ENCODE results near the gene SNRNP25. TPM values are rescaled to one million over a fixed set of nuclear protein-coding genes. Genes with fewer than 3 reads are reported as not detected.

Gene SNRNP25
- total and polyA plus RNA-seq, 2 of the 8 experiments (the other 6 are each of a cell fraction or from before 2014, with no cell fraction given) = 53.0 to 58.4 TPM

DNA sequence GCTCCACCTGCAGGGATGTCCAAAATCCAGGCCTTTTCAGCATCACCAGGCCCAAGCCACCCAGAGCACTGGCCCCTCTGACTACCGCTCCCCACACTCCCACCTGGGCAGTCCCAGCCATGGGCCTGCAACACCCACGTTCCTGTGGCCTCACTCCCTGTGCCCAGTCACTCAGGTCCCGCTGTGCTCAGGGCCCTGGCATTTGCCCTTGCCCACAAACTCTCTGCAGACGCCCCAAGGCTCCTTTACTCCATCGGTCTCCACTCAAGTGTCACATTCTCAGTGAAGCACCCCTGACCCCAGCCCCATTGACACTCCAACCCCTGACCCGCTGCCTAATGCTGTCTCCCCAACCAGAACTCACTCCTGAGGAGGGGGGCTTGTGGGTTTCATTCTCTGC, 48.0 kb downstream of the SNRNP25 start:
- H3K9me3 ChIP-seq (ENCODE audit: insufficient read depth in 2 of 2, low read depth in 1 of 2, low read length in 1 of 2) = no peaks in the 10 kb centered on the region
- no peak overlapping the region for H2BK15ac ChIP-seq (ENCODE audit: low read length)
- H3K4ac ChIP-seq (replicated peaks; ENCODE audit: insufficient read length, low read depth, low read length) = no peak overlapping the region
- DNase-seq (ENCODE audit: low read depth in 1 of 2, low spot score in 2 of 2) (no peak), FAIRE-seq (no peak)
- H3K23ac ChIP-seq (ENCODE audit: insufficient read length) = no peak overlapping the region
- H3K14ac ChIP-seq (ENCODE audit: insufficient read length) = no peak overlapping the region
- no peaks in the 10 kb centered on the region; a peak in 1 of 7 replicates for H3K27me3 ChIP-seq (replicated peaks in 1 of 4; ENCODE audit: control insufficient read depth in 3 of 4, extremely low read depth in 1 of 4, insufficient read depth in 3 of 4, low read length in 3 of 4)
- ChIA-PET POLR2A (ENCODE audit: partially characterized antibody) (interaction anchor here (1.2 kb wide), 2 partner anchors 11 to 25 kb away, joined by 3 to 4 read pairs; no protein-coding TSS in a partner anchor), CTCF (ENCODE audit: partially characterized antibody) (interaction anchor here (1.0 to 1.2 kb wide), 2 partner anchors 11 to 66 kb away, joined by 3 read pairs; no protein-coding TSS in a partner anchor)
- H2BK120ac ChIP-seq (replicated peaks; ENCODE audit: low read depth, low read length) = no peak overlapping the region
- H3K9ac ChIP-seq (replicated peaks in 1 of 4; ENCODE audit: extremely low read depth in 1 of 4, low read depth in 3 of 4, low read length in 3 of 4) = no peak overlapping the region
- H3K23me2 ChIP-seq (ENCODE audit: low read depth, low read length) = no peaks in the 10 kb centered on the region
- WGBS, 2 experiments (ENCODE audit: extremely low coverage in 1 of 2, insufficient coverage in 1 of 2, insufficient read length in 1 of 2, insufficient replicate concordance in 2 of 2, low coverage in 1 of 2, low lambda C conversion rate in 2 of 2, missing lambda C conversion rate in 1 of 2) = 92% methylated on average over 6 of the region's 6 CpGs; no CpG with 5 or more reads in 1 of the 2 experiments
- no peak overlapping the region for H2BK5ac ChIP-seq (ENCODE audit: low read depth, low read length)
- no peaks in the 10 kb centered on the region for H3K4me1 ChIP-seq (replicated peaks in 1 of 4; ENCODE audit: control insufficient read depth in 3 of 4, insufficient read depth in 4 of 4, low read length in 3 of 4)
- peaks cover 3 to 10% of the 10 kb centered on the region in 2 experiments for H4K20me1 ChIP-seq (replicated peaks in 1 of 2; ENCODE audit: control insufficient read depth in 1 of 2, insufficient read depth in 2 of 2, low read length in 2 of 2)
- TF ChIP-seq EGR1 (IDR thresholded peaks at IDR 0.05; ENCODE audit: borderline replicate concordance, low read depth, low read length) (no peak), BCL11A (IDR thresholded peaks at IDR 0.05; ENCODE audit: low read depth in 2 of 2, low read length in 2 of 2) (no peak), SIX5 (IDR thresholded peaks at IDR 0.05; ENCODE audit: low read depth, low read length) (no peak), EZH2 (IDR thresholded peaks at IDR 0.05; ENCODE audit: low read depth, low read length, severe bottlenecking) (no peak), POLR2AphosphoS5 (IDR thresholded peaks at IDR 0.05; ENCODE audit: low read depth, low read length) (no peak), CHD2 (IDR thresholded peaks at IDR 0.05; ENCODE audit: low read length) (no peak), RBBP5 (IDR thresholded peaks at IDR 0.05; ENCODE audit: borderline replicate concordance, low read depth, low read length) (no peak), ZNF274 (IDR thresholded peaks at IDR 0.05; ENCODE audit: borderline replicate concordance, extremely low read depth, low read length) (no peak), NRF1 (IDR thresholded peaks at IDR 0.05; ENCODE audit: low read depth, low read length) (no peak), KDM4A (IDR thresholded peaks at IDR 0.05; ENCODE audit: low read depth, low read length, severe bottlenecking) (no peak)
- TF ChIP-seq, protein P1, sequence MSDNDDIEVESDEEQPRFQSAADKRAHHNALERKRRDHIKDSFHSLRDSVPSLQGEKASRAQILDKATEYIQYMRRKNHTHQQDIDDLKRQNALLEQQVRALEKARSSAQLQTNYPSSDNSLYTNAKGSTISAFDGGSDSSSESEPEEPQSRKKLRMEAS (IDR thresholded peaks at IDR 0.05) = no peak
- TF ChIP-seq, protein P2, sequence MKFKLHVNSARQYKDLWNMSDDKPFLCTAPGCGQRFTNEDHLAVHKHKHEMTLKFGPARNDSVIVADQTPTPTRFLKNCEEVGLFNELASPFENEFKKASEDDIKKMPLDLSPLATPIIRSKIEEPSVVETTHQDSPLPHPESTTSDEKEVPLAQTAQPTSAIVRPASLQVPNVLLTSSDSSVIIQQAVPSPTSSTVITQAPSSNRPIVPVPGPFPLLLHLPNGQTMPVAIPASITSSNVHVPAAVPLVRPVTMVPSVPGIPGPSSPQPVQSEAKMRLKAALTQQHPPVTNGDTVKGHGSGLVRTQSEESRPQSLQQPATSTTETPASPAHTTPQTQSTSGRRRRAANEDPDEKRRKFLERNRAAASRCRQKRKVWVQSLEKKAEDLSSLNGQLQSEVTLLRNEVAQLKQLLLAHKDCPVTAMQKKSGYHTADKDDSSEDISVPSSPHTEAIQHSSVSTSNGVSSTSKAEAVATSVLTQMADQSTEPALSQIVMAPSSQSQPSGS (IDR thresholded peaks at IDR 0.05; ENCODE audit: low read length) = no peak
- no peak overlapping the region for H4K91ac ChIP-seq (replicated peaks; ENCODE audit: insufficient read length, low read length)
- no peak overlapping the region for H3K4me2 ChIP-seq (ENCODE audit: insufficient read depth in 1 of 2, low read depth in 2 of 2, low read length in 2 of 2)
- no peak overlapping the region for H3K4me3 ChIP-seq (ENCODE audit: extremely low read depth in 1 of 4, insufficient read depth in 2 of 4, low read depth in 3 of 4, low read length in 4 of 4)
- no peak overlapping the region for H2BK12ac ChIP-seq (ENCODE audit: low read depth, low read length)
- no peak overlapping the region for H2BK20ac ChIP-seq (ENCODE audit: low read length)
- H3K56ac ChIP-seq (replicated peaks; ENCODE audit: insufficient read length, low read depth, low read length) = no peak overlapping the region
- no peaks in the 10 kb centered on the region for H3K79me2 ChIP-seq (ENCODE audit: control insufficient read depth in 1 of 2, insufficient read depth in 2 of 2, low read length in 2 of 2)
- H2AFZ ChIP-seq (ENCODE audit: low read length) = no peak overlapping the region
- H3K27ac ChIP-seq (ENCODE audit: low read depth, low read length) = no peak overlapping the region
- no peak overlapping the region for H4K5ac ChIP-seq (ENCODE audit: insufficient read length, low read depth, low read length)
- H3K18ac ChIP-seq (ENCODE audit: extremely low read depth, low read length) = no peak overlapping the region
- no peak overlapping the region for H2AK5ac ChIP-seq (ENCODE audit: low read depth, low read length)
- H3K79me1 ChIP-seq (ENCODE audit: low read depth, low read length) = no peaks in the 10 kb centered on the region
- H4K8ac ChIP-seq (ENCODE audit: extremely low read depth, insufficient read depth, low read length) = no peak overlapping the region
- H3K36me3 ChIP-seq (ENCODE audit: control insufficient read depth in 2 of 4, insufficient read depth in 4 of 4, low read length in 3 of 4) = peaks cover 0 to 3% (median 0%) of the 10 kb centered on the region in 4 experiments; a peak in 1 of 8 replicates
